Activated T-cell treated with anti-CD3 and anti-CD28 coated beads, Interleukin-2, amount 50 U/mL, for 1 hour (primary cell): Measurements from ENCODE around the gene SLTM.
"Not testable (repeated sequence)": the region's sequence is repeated elsewhere in the genome, so short reads cannot be mapped to it uniquely, and the experiment has no call there.

Source experiments
- DNase-seq: peaks from one replicate; pipeline ENCODE4 v3.0.0-alpha.2; 2020

SLTM gene

GRCh38 chr15:58933281-58934113 lies at the start of gene SLTM:
TSS of gene SLTM (minus strand) at chr15:58933679. CDS start at chr15:58933565, 114 bp downstream.
- DNase-seq, result peak; percentile 95

- DNase-seq, result no peak
Measured at GRCh38 chr15:58983261-58983660, 49.8 kb upstream of the SLTM start.

- no peak for DNase-seq
Measured at GRCh38 chr15:58981808-58982475, 48.5 kb upstream of the SLTM start.

- DNase-seq, result no peak
Measured at GRCh38 chr15:58980351-58980939, 47.0 kb upstream of the SLTM start.

GRCh38 chr15:58977887-58978286 lies 44.4 kb upstream of the SLTM start:
- DNase-seq, result no peak

GRCh38 chr15:58967479-58967878 lies 34.0 kb upstream of the SLTM start:
- no peak for DNase-seq

DNA sequence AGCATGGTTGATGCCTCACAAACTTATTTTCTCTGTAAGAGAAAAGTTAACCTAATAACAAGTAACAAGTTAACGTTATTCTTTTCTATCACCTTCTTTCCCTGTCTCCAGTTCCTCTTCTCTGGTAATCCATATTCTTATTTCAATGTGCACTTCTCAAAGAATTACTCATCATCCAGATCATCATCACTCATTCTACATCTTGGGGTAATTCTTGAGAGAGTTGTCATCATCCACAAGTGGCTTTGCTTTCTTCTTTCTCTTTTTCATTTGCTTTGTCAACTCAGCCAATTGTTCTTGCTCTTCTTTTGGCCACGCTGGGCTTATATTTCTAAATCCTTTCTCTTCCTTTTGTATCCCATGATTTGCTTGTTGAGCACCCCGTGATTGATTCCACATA lies 33.2 kb upstream of the SLTM start:
- no peak for DNase-seq

DNA sequence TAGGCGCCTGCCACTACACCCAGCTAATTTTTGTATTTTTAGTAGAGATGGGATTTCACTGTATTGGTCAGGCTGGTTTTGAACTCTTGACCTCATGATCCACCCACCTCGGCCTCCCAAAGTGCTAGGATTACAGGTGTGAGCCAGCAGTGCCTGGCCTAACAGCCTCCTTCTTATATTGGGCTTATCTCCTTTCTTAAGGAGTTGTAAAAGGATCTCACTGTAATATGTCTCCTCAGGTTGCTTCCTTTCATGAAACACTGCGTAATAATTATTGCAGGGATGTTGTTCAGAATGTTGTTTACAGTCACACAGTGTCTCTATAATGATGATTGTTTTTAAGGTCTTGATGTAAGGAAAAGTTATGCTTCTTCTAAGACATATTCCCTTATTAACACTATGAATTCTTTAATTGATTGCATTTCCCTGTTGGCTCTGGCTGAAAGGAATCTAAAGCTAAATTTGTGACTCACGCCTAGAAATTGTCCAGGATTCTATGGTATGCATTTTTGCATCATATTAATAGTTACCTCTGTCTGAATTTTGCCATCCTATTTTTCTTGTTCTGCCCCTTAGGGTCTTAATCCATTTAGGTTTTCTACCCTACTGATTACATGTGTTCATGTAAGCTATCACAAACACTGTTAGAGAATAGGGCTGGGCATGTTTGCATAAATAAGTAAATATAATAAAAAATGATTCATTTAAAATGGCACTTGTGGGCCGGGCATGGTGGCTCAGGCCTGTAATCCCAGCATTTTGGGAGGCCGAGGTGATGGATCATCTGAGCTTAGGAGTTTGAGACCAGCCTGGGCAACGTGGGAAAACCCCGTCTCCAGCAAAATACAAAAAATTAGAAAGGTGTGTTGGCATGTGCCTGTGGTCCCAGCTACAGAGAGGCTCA lies 29.4 kb upstream of the SLTM start:
- DNase-seq, result no peak

- DNase-seq, result no peak
Measured at GRCh38 chr15:58962136-58962535, 28.7 kb upstream of the SLTM start.

DNA sequence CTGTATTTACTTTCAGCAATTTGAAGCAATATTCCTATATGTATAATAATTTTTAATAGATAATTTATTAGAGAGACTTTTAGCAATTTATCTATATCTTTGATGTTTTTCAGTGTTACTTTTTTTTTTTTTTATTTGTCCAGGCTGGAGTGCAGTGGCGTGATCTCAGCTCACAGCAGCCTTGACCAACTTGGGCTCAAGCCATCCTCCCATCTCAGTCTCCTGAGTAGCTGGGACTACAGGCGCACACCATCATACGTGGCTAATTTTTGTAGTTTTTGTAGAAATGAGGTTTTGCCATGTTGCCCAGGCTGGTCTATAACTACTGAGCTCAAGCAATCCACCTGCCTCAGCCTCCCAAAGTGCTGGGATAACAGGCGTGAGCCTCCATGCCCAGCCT lies 25.3 kb upstream of the SLTM start:
- DNase-seq, result no peak

DNA sequence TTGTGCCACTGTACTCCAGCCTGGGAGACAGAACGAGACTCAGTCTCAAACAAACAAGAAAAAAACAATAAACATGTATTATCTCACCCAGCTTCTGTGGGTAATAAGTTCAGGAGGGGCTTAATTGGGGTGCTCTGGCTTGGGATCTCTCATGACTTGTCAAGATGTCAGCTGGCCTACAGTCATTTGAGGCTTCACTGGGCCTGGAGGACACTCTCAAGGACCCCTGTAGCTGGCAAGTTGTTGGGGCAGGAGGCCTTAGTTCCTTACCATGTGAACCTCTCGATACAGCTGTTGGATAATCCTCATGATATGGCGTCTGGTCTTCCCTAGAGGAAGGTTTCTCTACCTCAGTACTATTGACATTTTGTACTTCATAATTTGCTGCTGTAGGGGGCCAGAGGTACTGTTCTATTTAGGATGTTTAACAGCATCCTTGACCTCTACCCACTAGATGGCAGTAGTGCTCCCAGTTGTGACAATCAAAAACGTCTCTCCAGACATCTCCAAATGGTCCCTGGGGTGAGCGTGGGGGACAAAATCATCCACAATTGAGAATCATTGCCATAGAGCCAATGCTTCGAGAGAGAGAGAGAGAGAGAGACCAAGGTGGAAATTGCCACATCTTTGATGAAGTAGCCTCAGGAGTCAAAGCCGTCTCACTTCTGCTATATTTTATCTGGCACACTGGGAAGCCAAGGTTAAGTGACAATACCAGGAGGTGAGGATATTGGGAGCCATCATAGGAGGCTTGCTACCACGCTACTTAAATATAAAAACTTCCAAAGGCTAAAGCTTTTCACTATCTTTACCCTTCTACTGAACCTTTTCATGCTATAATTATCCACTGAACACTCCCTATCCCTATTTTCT lies 23.9 kb upstream of the SLTM start:
- DNase-seq, result peak; percentile 29

- no peak for DNase-seq
Measured at GRCh38 chr15:58952751-58953150, 19.3 kb upstream of the SLTM start.

- no peak for DNase-seq
Measured at GRCh38 chr15:58951388-58952007, 18.0 kb upstream of the SLTM start.

DNA sequence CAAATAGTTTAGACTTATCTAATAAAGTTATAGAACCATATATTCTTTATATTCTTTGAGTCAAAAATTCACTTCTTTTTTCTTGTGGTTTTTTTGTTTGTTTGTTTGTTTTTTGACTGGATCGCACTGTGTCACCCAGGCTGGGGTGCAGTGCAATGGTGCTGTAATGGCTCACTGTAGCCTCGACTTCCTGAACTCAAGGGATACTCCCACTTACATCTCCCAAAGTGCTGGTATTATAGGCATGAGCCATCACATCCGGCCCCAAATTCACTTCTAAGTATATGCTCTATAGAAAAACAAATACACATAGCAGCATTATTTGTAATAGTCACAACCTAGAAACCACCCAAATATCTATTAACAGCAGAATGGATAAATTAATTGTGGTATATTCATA lies 13.7 kb upstream of the SLTM start:
- DNase-seq, result no peak

DNA sequence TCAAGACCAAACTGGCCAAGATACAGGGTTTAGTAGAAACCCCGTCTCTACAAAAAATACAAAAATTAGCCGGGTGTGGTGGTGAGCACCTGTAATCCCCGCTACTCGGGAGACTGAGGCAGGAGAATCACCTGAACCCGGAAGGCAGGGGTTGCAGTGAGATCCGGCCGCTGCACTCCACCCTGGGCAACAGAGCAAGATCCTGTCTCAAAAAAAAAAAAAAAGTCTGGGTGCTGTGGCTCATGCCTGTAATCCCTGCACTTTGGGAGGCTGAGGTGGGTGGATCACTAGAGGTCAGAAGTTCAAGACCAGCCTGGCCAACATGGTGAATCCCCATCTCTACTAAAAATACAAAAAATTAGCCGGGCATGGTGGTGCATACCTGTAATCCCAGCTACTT lies 1.5 kb upstream of the SLTM start:
- DNase-seq, result not testable (repeated sequence)

DNA sequence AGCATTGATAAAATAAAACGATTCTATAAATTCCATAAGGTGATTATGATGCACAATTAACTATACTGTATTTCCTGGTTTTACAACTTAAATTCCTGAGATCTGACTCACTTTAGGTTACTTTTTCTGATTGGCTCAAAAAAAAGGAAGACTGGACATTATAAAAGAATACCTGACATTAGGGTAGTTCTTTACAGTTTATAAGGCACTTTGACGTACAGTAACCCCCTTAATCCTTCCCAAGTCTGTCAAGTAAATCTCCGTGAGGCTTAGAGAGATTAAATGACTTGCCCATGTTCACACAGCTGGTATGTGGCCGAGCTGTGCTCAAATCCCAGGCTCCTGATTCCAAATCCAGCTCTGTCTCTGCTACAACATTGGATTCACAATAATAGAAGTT lies 1.0 kb upstream of the SLTM start:
- no peak for DNase-seq

DNA sequence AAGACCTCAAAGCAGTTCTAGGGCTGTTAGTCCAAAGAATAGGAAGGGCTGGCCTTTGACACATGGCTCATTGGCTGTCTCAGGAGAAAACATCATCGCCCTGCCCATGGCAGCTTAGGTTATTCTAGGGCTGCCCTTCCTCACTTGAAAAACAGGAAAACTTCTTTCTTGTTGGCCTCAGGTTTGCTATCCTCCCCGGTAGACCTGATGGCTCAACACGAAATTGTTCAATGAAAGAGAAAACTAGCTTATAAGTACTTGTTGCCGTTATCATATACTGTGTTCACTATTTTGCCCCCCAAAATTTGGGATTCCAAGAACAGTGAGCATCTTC lies 602 bp upstream of the SLTM start:
- DNase-seq, result no peak

- DNase-seq, result no peak
Measured at GRCh38 chr15:58932710-58933280, 684 bp downstream of the SLTM start.

GRCh38 chr15:58931987-58932588 lies 1.4 kb downstream of the SLTM start:
- no peak for DNase-seq

- no peak for DNase-seq
Measured at GRCh38 chr15:58929891-58930416, 3.5 kb downstream of the SLTM start.

GRCh38 chr15:58926823-58927222 lies 6.7 kb downstream of the SLTM start:
- no peak for DNase-seq
